ENCODE measurements around the gene PIGP. TPM values are rescaled to one million over a fixed set of nuclear protein-coding genes. Genes with fewer than 3 reads are reported as not detected.
"Not testable (repeated sequence)": the region's sequence is repeated elsewhere in the genome, so short reads cannot be mapped to it uniquely, and the experiment has no call there.

The PIGP gene
- total RNA-seq, 4 donors from 2014 or later = 6.0 to 17.5 (median 13.2) TPM

DNA sequence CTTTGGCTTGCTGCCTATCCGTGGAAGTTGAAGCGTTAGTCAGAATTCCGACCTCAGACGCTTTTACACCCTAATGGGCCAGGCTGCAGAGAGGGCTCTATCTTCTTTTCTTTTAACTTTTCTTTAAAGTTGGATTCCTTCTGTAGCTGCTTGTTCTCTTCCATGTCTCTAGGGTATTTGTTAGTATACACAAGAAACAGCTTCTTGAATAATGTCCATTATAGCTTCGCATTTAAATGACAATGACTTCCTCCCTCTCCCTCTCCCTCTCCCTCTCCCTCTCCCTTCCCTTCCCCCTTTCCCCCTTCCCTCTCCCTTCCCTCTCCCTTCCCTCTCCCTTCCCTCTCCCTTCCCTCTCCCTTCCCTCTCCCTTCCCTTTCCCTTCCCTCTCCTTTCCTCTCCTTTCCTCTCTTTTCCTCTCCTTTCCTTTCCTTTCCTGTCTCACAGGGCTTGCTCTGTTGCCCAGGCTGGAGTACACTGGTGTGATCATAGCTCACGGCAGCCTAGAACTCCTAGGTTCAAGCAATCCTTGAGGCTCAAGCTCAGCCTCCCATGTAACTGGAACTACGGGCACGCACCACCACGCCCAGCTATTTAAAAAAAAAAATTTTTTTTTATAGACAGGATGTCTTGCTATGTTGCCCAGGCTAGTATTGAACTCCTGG is 33.3 kb downstream of the PIGP start:
- WGBS, 2 donors = 75 to 80% methylated on average over 9 of the region's 9 CpGs
- no peak for DNase-seq (ENCODE audit: low spot score in 2 of 2)
- TF ChIP-seq, protein P1, sequence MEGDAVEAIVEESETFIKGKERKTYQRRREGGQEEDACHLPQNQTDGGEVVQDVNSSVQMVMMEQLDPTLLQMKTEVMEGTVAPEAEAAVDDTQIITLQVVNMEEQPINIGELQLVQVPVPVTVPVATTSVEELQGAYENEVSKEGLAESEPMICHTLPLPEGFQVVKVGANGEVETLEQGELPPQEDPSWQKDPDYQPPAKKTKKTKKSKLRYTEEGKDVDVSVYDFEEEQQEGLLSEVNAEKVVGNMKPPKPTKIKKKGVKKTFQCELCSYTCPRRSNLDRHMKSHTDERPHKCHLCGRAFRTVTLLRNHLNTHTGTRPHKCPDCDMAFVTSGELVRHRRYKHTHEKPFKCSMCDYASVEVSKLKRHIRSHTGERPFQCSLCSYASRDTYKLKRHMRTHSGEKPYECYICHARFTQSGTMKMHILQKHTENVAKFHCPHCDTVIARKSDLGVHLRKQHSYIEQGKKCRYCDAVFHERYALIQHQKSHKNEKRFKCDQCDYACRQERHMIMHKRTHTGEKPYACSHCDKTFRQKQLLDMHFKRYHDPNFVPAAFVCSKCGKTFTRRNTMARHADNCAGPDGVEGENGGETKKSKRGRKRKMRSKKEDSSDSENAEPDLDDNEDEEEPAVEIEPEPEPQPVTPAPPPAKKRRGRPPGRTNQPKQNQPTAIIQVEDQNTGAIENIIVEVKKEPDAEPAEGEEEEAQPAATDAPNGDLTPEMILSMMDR (IDR thresholded peaks at IDR 0.05) = no peak
- TF ChIP-seq POLR2A (IDR thresholded peaks at IDR 0.05) = no peak
- intact Hi-C loops (cut with DNase I; ENCODE audit: low total_unique reads) = loop anchor here (10.0 kb wide), 1 partner anchor 55 kb away; no protein-coding TSS in a partner anchor
- no peak overlapping the region for H3K4me3 ChIP-seq (ENCODE audit: low read depth, poor library complexity, severe bottlenecking)

DNA sequence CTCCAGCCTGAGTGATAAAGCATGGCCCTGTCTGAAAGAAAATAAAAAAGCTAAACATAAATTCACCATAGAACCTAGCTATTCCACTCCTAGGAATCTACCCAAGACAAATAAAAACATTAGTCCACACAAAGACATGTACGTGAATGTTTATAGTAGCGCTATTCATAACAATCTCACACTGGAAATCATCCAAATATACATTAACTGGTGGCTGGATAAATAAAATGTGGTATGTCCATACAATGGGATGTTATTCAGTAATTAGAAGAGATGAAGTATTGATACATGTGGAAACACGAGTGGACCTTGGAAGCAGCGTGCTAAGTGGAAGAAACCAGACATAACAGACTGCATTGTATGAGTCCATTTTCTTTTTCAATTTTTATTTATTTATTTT is 36.7 kb downstream of the PIGP start:
- TF ChIP-seq, protein P1 (IDR thresholded peaks at IDR 0.05) = no peak
- TF ChIP-seq POLR2A (IDR thresholded peaks at IDR 0.05) = no peak
- no peak overlapping the region for H3K4me3 ChIP-seq (ENCODE audit: low read depth, poor library complexity, severe bottlenecking)
- intact Hi-C loops (cut with DNase I; ENCODE audit: low total_unique reads) = loop anchor here (10.0 kb wide), 1 partner anchor 59 kb away; no protein-coding TSS in a partner anchor
- no peak for DNase-seq (ENCODE audit: low spot score in 2 of 2)
- WGBS, 2 donors = 87 to 91% methylated on average over 4 of the region's 4 CpGs

DNA sequence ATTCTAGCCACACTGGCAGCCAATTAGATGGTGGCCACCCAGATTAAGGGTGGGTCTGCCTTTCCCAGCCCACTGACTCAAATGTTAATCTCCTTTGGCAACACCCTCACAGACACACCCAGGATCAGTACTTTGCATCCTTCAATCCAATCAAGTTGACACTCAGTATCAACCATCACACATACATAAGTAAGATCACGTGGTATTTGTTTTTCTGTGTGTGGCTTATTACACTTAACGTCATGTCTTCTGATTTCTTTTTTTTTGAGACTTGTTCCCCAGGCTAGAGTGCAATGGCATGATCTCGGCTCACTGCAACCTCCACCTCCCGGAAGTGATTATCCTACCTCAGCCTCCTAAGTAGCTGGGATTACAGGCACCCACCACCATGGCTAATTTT is 38.5 kb downstream of the PIGP start:
- not testable (repeated sequence) for DNase-seq (ENCODE audit: low spot score in 2 of 2); H3K4me3 ChIP-seq (ENCODE audit: low read depth, poor library complexity, severe bottlenecking)
- intact Hi-C loops (cut with DNase I; ENCODE audit: low total_unique reads) = loop anchor here (10.0 kb wide), 1 partner anchor 60 kb away; no protein-coding TSS in a partner anchor
- 81 to 84% methylated on average over 4 of the region's 4 CpGs for WGBS, 2 donors

DNA sequence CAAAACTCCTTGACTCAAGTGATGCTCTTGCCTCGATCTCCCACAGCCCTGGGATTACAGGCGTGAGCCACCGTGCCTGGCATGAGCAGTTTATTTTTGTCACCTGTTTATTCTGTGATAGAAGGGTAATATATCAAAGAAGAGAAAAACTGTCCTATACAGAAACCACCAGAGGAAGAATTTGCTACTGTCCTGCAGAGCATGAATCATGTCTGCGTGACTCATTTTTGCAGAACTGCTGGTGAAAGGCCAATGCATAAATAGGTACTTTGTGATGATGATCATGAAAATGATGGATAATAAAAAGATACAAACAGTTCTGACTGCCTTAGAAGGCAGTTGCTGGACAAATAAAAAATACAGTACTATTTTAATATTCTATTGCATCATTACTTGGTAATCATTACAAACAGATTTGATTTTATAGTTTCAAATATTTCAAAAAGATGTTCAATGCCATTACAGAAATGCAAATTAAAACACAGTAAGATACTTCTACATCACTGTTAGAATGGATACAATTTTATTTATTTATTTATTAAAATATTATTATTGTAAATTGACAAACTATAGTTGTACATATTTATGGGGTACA is 39.9 kb downstream of the PIGP start:
- WGBS, 2 donors = 55 to 58% methylated on average over 4 of the region's 4 CpGs
- DNase-seq (ENCODE audit: low spot score in 2 of 2) = no peak
- intact Hi-C loops (cut with DNase I; ENCODE audit: low total_unique reads) = loop anchor here (10.0 kb wide), 1 partner anchor 62 kb away; no protein-coding TSS in a partner anchor
- H3K4me3 ChIP-seq (ENCODE audit: low read depth, poor library complexity, severe bottlenecking) = no peak overlapping the region
- TF ChIP-seq POLR2A (IDR thresholded peaks at IDR 0.05) = no peak
- TF ChIP-seq, protein P1 (IDR thresholded peaks at IDR 0.05) = no peak

DNA sequence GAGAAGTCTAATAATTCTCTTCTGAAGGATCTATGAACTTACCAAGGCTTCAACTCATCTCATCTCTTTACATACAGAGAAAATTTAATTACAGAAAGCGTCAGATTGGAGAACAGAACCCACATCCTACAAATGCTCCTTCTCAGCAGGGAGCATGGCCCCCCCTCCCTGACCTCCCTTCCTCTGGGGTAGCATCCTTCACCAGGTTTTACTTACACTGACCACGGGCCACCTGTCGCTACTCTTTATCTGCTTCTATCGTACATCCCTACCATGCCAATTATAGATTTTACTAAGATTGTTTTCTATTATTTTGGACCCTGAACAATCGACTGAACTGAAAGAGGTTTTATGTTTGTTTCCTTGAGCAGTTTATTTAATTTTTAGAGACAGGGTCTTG is 40.6 kb downstream of the PIGP start:
- intact Hi-C loops (cut with DNase I; ENCODE audit: low total_unique reads) = loop anchor here (10.0 kb wide), 1 partner anchor 63 kb away; no protein-coding TSS in a partner anchor

DNA sequence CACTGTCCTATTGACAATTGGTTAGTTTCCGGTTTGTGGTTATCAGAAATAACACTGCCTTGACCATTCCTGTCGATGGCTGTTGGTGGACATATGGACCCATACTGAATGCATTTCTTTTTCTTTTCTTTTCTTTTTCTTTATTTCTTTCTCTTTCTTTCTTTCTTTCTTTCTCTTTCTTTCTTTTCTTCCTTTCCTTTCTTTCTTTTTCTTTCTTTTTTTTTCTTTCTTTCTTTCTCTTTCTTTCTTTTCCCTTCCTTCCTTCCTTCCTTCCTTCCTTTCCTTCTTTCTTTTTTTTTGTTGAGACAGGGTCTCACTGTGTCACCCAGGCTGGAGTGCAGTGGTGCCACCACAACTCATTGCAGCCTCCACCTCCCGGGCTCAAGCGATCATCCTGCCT is 42.0 kb downstream of the PIGP start:
- intact Hi-C loops (cut with DNase I; ENCODE audit: low total_unique reads) = loop anchor here (10.0 kb wide), 1 partner anchor 64 kb away; no protein-coding TSS in a partner anchor
- no peak overlapping the region for H3K4me3 ChIP-seq (ENCODE audit: low read depth, poor library complexity, severe bottlenecking)
- 94 to 95% methylated on average over 4 of the region's 4 CpGs for WGBS, 2 donors
- no peak for TF ChIP-seq POLR2A (IDR thresholded peaks at IDR 0.05)
- TF ChIP-seq, protein P1 (IDR thresholded peaks at IDR 0.05) = no peak
- no peak for DNase-seq (ENCODE audit: low spot score in 2 of 2)

More for the DNA sequence above, 40.6 kb downstream of the PIGP start:
- 88 to 89% methylated on average over 5 of the region's 5 CpGs for WGBS, 2 donors
- TF ChIP-seq POLR2A (IDR thresholded peaks at IDR 0.05) = no peak
- TF ChIP-seq, protein P1 (IDR thresholded peaks at IDR 0.05) = no peak
- no peak for DNase-seq (ENCODE audit: low spot score in 2 of 2)
- no peak overlapping the region for H3K4me3 ChIP-seq (ENCODE audit: low read depth, poor library complexity, severe bottlenecking)

Measured in lower leg skin (tissue), 4 donors.